Suprapubic skin (tissue), 4 donors: ENCODE data around the gene GREB1L.

ENCODE experiments used
- CTCF ChIP-seq, 2 donors: fragments of 200-600 bp in 1 of 2; fragments of 450-650 bp in 1 of 2; sonication (generic) in 1 of 2; IDR thresholded peaks; one replicate each; pipeline ENCODE4 v1.5.1; 2016 to 2019; ENCODE audit warnings: antibody characterized with exemption in 2 of 2, mild to moderate bottlenecking in 1 of 2, moderate library complexity in 1 of 2
- EP300 ChIP-seq: sonication (generic); formaldehyde crosslinking; IDR thresholded peaks from one replicate; pipeline ENCODE4 v1.6.1; 2017; ENCODE audit warnings: antibody characterized with exemption
- POLR2A ChIP-seq, 2 donors: fragments of 450-650 bp; IDR thresholded peaks; one replicate each; pipeline ENCODE4 v1.6.1; 2017; ENCODE audit warnings: antibody characterized with exemption in 2 of 2, mild to moderate bottlenecking in 2 of 2, moderate library complexity in 2 of 2
- POLR2AphosphoS5 ChIP-seq, 3 donors: sonication (generic); formaldehyde crosslinking; IDR thresholded peaks; one replicate each; pipeline ENCODE4 v1.6.1; 2017; ENCODE audit warnings: antibody characterized with exemption in 3 of 3

GRCh38 chr18:21272016-21272579 lies 30.1 kb downstream of the GREB1L start:
- TF ChIP-seq CTCF (IDR thresholded peaks at IDR 0.05) (no peak), POLR2AphosphoS5 (IDR thresholded peaks at IDR 0.05) (no peak), POLR2A (IDR thresholded peaks at IDR 0.05) (no peak), EP300 (no peak)
